ENCODE data around the gene PIP4P1. TPM values are rescaled to one million over a fixed set of nuclear protein-coding genes. Genes with fewer than 3 reads are reported as not detected.

PIP4P1 gene
- total and polyA plus RNA-seq, 9 of the 15 experiments (the other 6 are each of a cell fraction or from before 2014, with no cell fraction given), result 5.3 to 20.9 (median 10.7) TPM

DNA sequence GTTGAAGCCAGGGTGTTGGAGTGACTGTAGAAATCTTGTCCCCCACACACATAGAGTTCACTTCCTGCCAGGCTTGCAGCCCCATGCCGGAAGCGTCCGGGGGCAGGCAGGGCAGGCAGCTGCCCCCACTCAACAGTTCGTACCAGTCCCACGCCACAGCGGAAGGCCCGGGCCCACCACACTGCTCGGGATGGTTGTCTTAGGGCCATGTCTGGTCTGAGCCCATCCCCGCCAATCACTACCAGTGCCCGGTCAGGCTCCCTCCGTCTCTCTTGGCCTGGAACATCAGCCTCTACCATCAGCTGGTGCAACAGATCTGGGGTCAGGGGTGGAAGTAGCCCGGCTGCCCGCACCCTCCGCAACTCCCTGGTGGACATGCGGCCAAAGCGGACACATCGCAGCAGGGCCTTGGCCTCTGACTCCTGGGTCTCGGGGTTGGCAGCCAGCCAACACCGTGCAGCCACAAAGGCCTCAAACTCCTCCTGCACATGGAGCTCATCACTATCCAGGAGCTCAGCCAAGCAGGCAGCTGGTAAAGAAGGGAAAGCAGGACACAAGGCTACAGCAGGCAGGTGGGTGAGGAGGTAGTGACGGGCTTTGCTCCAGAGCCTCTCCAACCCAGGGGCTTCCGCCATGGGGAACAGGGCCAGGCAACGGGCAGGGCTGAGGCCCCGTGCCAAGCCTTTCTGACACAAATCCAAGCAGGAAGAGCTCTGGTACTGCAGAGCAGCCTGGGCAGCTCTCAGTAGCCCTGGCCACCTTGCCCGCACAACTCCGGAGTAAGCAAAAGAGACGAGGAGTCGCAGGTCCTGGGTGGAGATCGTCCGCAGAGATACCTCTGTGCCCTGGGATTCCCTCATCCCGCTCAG, 31.2 kb downstream of the PIP4P1 start:
- 67% methylated on average over 28 of the region's 30 CpGs for WGBS (ENCODE audit: insufficient coverage, low coverage, missing lambda C conversion rate)
- Histone ChIP-seq H3K9me1 (ENCODE audit: control insufficient read depth, insufficient read depth, low read length) (no peaks in the 10 kb centered on the region), H3K4me2 (ENCODE audit: insufficient read depth, low read length) (no peak overlapping the region), H3K4me1 (replicated peaks in 1 of 2; ENCODE audit: control insufficient read depth in 2 of 2, insufficient read depth in 2 of 2, low read length in 2 of 2) (peaks cover 24 to 26% of the 10 kb centered on the region in 2 experiments; a peak in 4 of 5 replicates), H3K36me3 (ENCODE audit: control insufficient read depth, insufficient read depth, low read length) (no peaks in the 10 kb centered on the region), H2AFZ (ENCODE audit: low read depth, low read length) (no peak overlapping the region), H3K4me3 (no peak overlapping the region), H3K9ac (ENCODE audit: insufficient read depth in 1 of 2, low read depth in 2 of 2, low read length in 2 of 2) (peak overlapping the region in 1 of 2 experiments; percentile 74; a peak in 1 of 4 replicates), H4K20me1 (replicated peaks; ENCODE audit: control insufficient read depth, insufficient read depth, low read length) (no peaks in the 10 kb centered on the region), H3K27ac (ENCODE audit: extremely low read depth, low read depth, low read length) (no peak overlapping the region), H3K27me3 (ENCODE audit: control insufficient read depth in 2 of 2, insufficient read depth in 2 of 2, low read length in 2 of 2) (no peaks in the 10 kb centered on the region), H3K79me2 (ENCODE audit: control insufficient read depth, insufficient read depth, low read length) (no peaks in the 10 kb centered on the region; the same call in 2 of the 3 replicates), H3K9me3 (replicated peaks; ENCODE audit: control insufficient read depth, insufficient read depth, low read depth, low read length) (no peaks in the 10 kb centered on the region)
- ATAC-seq (peak; percentile 42), FAIRE-seq (no peak), DNase-seq (ENCODE audit: extremely low read depth in 1 of 4, low spot score in 3 of 4) (peak; percentile 44 to 58 (median 46))
- ChIA-PET CTCF (ENCODE audit: low intra/inter-chr PET ratio) (no interaction called here), POLR2A (interaction anchor here (0.6 kb wide), 2 partner anchors 10 to 835 kb away, joined by 3 read pairs; no protein-coding TSS in a partner anchor)
- BruUV-seq (replicated peaks), result no TSS peak
- in situ Hi-C loops (cut with MboI), result no loop called here
- TF ChIP-seq HNRNPLL (IDR thresholded peaks at IDR 0.05; ENCODE audit: low read depth, low read length, poor library complexity, severe bottlenecking), result peak; percentile 81
- peak; percentile 45; the same call in 1 of the 2 replicates for TF ChIP-seq L3MBTL2 (IDR thresholded peaks at IDR 0.05)
- TF ChIP-seq NFIX (CRISPR knock-in tag; IDR thresholded peaks at IDR 0.05; ENCODE audit: low read depth), result peak; percentile 79
- TF ChIP-seq, protein P1, sequence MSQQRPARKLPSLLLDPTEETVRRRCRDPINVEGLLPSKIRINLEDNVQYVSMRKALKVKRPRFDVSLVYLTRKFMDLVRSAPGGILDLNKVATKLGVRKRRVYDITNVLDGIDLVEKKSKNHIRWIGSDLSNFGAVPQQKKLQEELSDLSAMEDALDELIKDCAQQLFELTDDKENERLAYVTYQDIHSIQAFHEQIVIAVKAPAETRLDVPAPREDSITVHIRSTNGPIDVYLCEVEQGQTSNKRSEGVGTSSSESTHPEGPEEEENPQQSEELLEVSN (IDR thresholded peaks at IDR 0.05; ENCODE audit: borderline replicate concordance in 1 of 2, extremely low read depth in 1 of 2, insufficient read depth in 1 of 2, insufficient read length in 1 of 2, low read depth in 1 of 2, low read length in 1 of 2, poor library complexity in 1 of 2, severe bottlenecking in 1 of 2), result peak in 1 of 2 experiments; percentile 27
- TF ChIP-seq NR2C2 (CRISPR knock-in tag; IDR thresholded peaks at IDR 0.05), result no peak
- 0 out of 2 replicates have a peak, but pooled peaks have one; percentile 24 for TF ChIP-seq NR2C2 (tag; IDR thresholded peaks at IDR 0.05)
- peak; percentile 97 for TF ChIP-seq NFIC (IDR thresholded peaks at IDR 0.05)
- TF ChIP-seq RBBP5 (IDR thresholded peaks at IDR 0.05; ENCODE audit: borderline replicate concordance, insufficient read depth, low read length, poor library complexity, severe bottlenecking), result no peak
- no peak for TF ChIP-seq BDP1 (IDR thresholded peaks at IDR 0.05; ENCODE audit: insufficient read depth, insufficient read length)
- intact Hi-C loops (cut with micrococcal nuclease), result no loop called here
